Astrocyte (in vitro differentiated cells and primary cell): Measurements from ENCODE around the gene SCN3B.

ENCODE experiments used
- EZH2 ChIP-seq: IDR thresholded peaks from 2 replicates; pipeline ENCODE4 v1.6.1; 2012; ENCODE audit warnings: mild to moderate bottlenecking, low read length, inconsistent platforms; ENCODE audit not compliant: insufficient read depth
- TF ChIP-seq, protein P1 (sequence below): IDR thresholded peaks from 2 replicates; pipeline ENCODE4 v1.5.1; 2011; ENCODE audit warnings: low read depth, mild to moderate bottlenecking, inconsistent platforms, low read length, moderate library complexity; ENCODE audit not compliant: insufficient read depth

DNA sequence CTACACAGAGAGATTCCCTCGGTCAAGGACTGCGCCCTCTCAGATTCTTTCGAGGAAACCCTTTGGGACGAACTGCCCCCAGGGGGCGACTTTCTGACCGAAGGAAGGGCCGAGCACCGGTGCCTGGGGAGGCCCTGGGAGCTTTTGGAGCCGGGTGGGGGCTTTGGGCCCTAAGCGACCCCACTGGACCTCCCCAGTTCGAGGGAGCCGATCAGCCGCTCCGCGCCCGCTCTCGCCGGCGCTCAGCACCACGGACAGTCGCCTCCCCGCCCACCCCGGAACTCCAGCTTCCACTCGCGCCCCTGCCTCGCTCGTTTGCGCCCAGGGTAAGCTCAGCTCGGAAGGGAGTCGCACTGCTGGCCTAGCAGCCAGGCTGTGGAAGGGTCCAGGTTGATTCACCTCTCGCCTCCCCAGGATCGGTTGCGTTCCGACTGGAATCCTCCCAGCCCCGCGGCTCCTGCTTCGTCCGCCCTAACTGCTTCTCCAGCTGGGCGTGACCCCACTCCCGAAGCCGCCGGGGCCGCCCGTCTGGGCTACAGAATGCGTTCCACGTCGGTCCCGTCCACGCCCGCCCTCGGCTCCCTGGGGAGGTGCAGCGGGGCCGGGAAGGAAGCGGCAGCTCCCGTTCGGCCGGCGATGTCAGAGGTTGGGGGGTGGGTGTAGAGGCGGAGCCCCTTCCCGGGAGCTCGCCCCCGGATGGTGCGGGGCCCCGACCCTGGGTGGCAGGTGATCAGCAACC lies 428 bp downstream of the SCN3B start:
- no peak for TF ChIP-seq EZH2
- TF ChIP-seq, protein P1, sequence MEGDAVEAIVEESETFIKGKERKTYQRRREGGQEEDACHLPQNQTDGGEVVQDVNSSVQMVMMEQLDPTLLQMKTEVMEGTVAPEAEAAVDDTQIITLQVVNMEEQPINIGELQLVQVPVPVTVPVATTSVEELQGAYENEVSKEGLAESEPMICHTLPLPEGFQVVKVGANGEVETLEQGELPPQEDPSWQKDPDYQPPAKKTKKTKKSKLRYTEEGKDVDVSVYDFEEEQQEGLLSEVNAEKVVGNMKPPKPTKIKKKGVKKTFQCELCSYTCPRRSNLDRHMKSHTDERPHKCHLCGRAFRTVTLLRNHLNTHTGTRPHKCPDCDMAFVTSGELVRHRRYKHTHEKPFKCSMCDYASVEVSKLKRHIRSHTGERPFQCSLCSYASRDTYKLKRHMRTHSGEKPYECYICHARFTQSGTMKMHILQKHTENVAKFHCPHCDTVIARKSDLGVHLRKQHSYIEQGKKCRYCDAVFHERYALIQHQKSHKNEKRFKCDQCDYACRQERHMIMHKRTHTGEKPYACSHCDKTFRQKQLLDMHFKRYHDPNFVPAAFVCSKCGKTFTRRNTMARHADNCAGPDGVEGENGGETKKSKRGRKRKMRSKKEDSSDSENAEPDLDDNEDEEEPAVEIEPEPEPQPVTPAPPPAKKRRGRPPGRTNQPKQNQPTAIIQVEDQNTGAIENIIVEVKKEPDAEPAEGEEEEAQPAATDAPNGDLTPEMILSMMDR, result no peak
